Fibroblast of lung (primary cell): ENCODE measurements around the gene PIP5K1C. TPM values are rescaled to one million over a fixed set of nuclear protein-coding genes. Genes with fewer than 3 reads are reported as not detected.

Experiments used
- DNase-seq, 2 donors: peaks; one replicate each; pipeline versions ENCODE4 v3.0.0 to v3.0.0-alpha.2; 2010; ENCODE audit warnings: low read depth in 2 of 2
- H2AFZ ChIP-seq: 2 replicates; pipeline ENCODE4 v1.5.1; 2012; ENCODE audit warnings: low read length, control low read depth, inconsistent platforms
- H3K27ac ChIP-seq: 2 replicates; pipeline ENCODE4 v1.5.1; 2011; ENCODE audit warnings: low read length, control low read depth; ENCODE audit not compliant: insufficient read depth
- H3K27me3 ChIP-seq: 2 replicates; pipeline ENCODE4 v1.5.1; 2011; ENCODE audit warnings: mild to moderate bottlenecking, low read length; ENCODE audit not compliant: control insufficient read depth, insufficient read depth
- H3K36me3 ChIP-seq: 2 replicates; pipeline ENCODE4 v1.5.1; 2011; ENCODE audit warnings: low read length; ENCODE audit not compliant: control insufficient read depth, insufficient read depth
- H3K4me1 ChIP-seq: 2 replicates; pipeline ENCODE4 v1.5.1; 2011; ENCODE audit warnings: low read length; ENCODE audit not compliant: control insufficient read depth, insufficient read depth; ENCODE audit errors: extremely low read depth
- H3K4me2 ChIP-seq: 2 replicates; pipeline ENCODE4 v1.5.1; 2011; ENCODE audit warnings: low read length, control low read depth; ENCODE audit not compliant: insufficient read depth; ENCODE audit errors: extremely low read depth
- H3K4me3 ChIP-seq, 4 experiments: fragments of 200-600 bp in 1 of 4; sonication (generic) in 1 of 4; replicated peaks in 1 of 4; 2 replicates each; pipeline ENCODE4 v1.5.1; 2011 to 2016; ENCODE audit warnings: low read length in 4 of 4, low read depth in 3 of 4, mild to moderate bottlenecking in 3 of 4, control low read depth in 2 of 4, inconsistent platforms in 1 of 4, mixed read lengths in 1 of 4; ENCODE audit not compliant: insufficient read depth in 1 of 4; ENCODE audit errors: control extremely low read depth in 1 of 4
- H3K79me2 ChIP-seq: 2 replicates; pipeline ENCODE4 v1.5.1; 2012; ENCODE audit warnings: mild to moderate bottlenecking, low read length, inconsistent platforms; ENCODE audit not compliant: control insufficient read depth, insufficient read depth
- H3K9ac ChIP-seq: 2 replicates; pipeline ENCODE4 v1.5.1; 2011; ENCODE audit warnings: mild to moderate bottlenecking, low read length, control low read depth; ENCODE audit not compliant: insufficient read depth
- H3K9me3 ChIP-seq: 2 replicates; pipeline ENCODE4 v1.5.1; 2012; ENCODE audit warnings: low read depth, low read length; ENCODE audit not compliant: control insufficient read depth, insufficient read depth
- H4K20me1 ChIP-seq: 2 replicates; pipeline ENCODE4 v1.5.1; 2011; ENCODE audit warnings: low read length; ENCODE audit not compliant: control insufficient read depth, insufficient read depth; ENCODE audit errors: extremely low read depth
- CTCF ChIP-seq, 2 donors: IDR thresholded peaks in 1 of 2; conservative IDR thresholded peaks in 1 of 2; 1 replicate in 1 of 2; 2 replicates in 1 of 2; pipeline ENCODE4 v1.5.1; 2011 to 2012; ENCODE audit warnings: low read length in 2 of 2, control low read depth in 1 of 2, inconsistent platforms in 1 of 2, low read depth in 1 of 2, mild to moderate bottlenecking in 1 of 2
- EZH2 ChIP-seq: IDR thresholded peaks from 2 replicates; pipeline ENCODE4 v1.5.1; 2012; ENCODE audit warnings: low read length, control low read depth, mild to moderate bottlenecking; ENCODE audit errors: missing control alignments
- polyA plus RNA-seq, 2 donors: library from polyadenylated mRNA; depleted of rRNA in 1 of 2; stranded (reverse) in 1 of 2; unstranded in 1 of 2; fragments of >200 nt; gene quantifications; 2 replicates each; pipeline ENCODE4 v1.2.1, GENCODE V29; 2011 to 2012; ENCODE audit warnings: missing spikeins in 1 of 2
- total RNA-seq: library from RNA; depleted of rRNA; stranded (reverse); fragments of >200 nt; gene quantifications from 2 replicates; pipeline ENCODE4 v1.2.1, GENCODE V29; 2014

PIP5K1C gene
- total and polyA plus RNA-seq, 2 donors (not counting 1 experiment from before 2014, with no cell fraction given) = 8.7 to 16.7 TPM

- DNase-seq = no peak
- Histone ChIP-seq H3K36me3 (peaks cover 26% of the 10 kb centered on the region), H3K9me3 (no peaks in the 10 kb centered on the region), H3K9ac (no peak overlapping the region), H4K20me1 (no peaks in the 10 kb centered on the region), H3K79me2 (no peaks in the 10 kb centered on the region), H3K4me2 (no peak overlapping the region), H3K27ac (no peak overlapping the region), H3K4me3 (no peak overlapping the region), H3K27me3 (no peaks in the 10 kb centered on the region), H2AFZ (no peak overlapping the region), H3K4me1 (no peaks in the 10 kb centered on the region)
- TF ChIP-seq CTCF (conservative IDR thresholded peaks at IDR 0.05 in 1 of 2, IDR thresholded peaks at IDR 0.05 in 1 of 2; ENCODE audit: low read depth in 1 of 2, low read length in 2 of 2) = no peak
These were observed 41.2 kb downstream of the PIP5K1C start for GRCh38 chr19:3658870-3659745.

- Histone ChIP-seq H3K27ac (no peak overlapping the region), H3K4me1 (no peaks in the 10 kb centered on the region), H2AFZ (no peak overlapping the region), H3K36me3 (peaks cover 22% of the 10 kb centered on the region), H3K4me2 (no peak overlapping the region), H3K79me2 (no peaks in the 10 kb centered on the region), H3K9me3 (no peaks in the 10 kb centered on the region), H4K20me1 (no peaks in the 10 kb centered on the region), H3K9ac (no peak overlapping the region), H3K4me3 (no peak overlapping the region), H3K27me3 (no peaks in the 10 kb centered on the region)
- DNase-seq = no peak
- TF ChIP-seq EZH2 (no peak), CTCF (conservative IDR thresholded peaks at IDR 0.05 in 1 of 2, IDR thresholded peaks at IDR 0.05 in 1 of 2; ENCODE audit: low read depth in 1 of 2, low read length in 2 of 2) (no peak)
These were observed 42.0 kb downstream of the PIP5K1C start for GRCh38 chr19:3658004-3658869.

- Histone ChIP-seq H3K27ac (no peak overlapping the region), H3K4me1 (no peaks in the 10 kb centered on the region), H2AFZ (no peak overlapping the region), H3K9ac (no peak overlapping the region), H4K20me1 (no peaks in the 10 kb centered on the region), H3K9me3 (no peaks in the 10 kb centered on the region), H3K27me3 (no peaks in the 10 kb centered on the region), H3K4me3 (no peak overlapping the region), H3K4me2 (no peak overlapping the region), H3K36me3 (peaks cover 26% of the 10 kb centered on the region), H3K79me2 (no peaks in the 10 kb centered on the region)
- no peak for DNase-seq
- no peak for TF ChIP-seq CTCF (conservative IDR thresholded peaks at IDR 0.05 in 1 of 2, IDR thresholded peaks at IDR 0.05 in 1 of 2; ENCODE audit: low read depth in 1 of 2, low read length in 2 of 2)
- TF ChIP-seq EZH2 = no peak
These were observed 42.9 kb downstream of the PIP5K1C start for GRCh38 chr19:3657395-3657769.
